GDM1 (cell line): Measurements from ENCODE around the gene RASSF8.

Source experiments
- DNase-seq: peaks from one replicate; lab custom pipeline; 2025; lab: John Stamatoyannopoulos, UW

RASSF8 gene

GRCh38 chr12:25958428-25959070 lies at the start of gene RASSF8:
RASSF8 (plus strand) TSS chr12:25958682; CDS start chr12:26055344, 96,662 bp downstream.
- DNase-seq: peak; percentile 3

- DNase-seq: no peak
Observed at GRCh38 chr12:25914551-25914950, 43.9 kb upstream of the RASSF8 start.

GRCh38 chr12:25924491-25925001 lies 33.9 kb upstream of the RASSF8 start:
- no peak for DNase-seq

GRCh38 chr12:25925064-25925463 lies 33.4 kb upstream of the RASSF8 start:
- DNase-seq: no peak

- DNase-seq: no peak
Observed at GRCh38 chr12:25926536-25926935, 31.9 kb upstream of the RASSF8 start.

- DNase-seq: no peak
Observed at GRCh38 chr12:25929142-25929541, 29.3 kb upstream of the RASSF8 start.

- DNase-seq: no peak
Observed at GRCh38 chr12:25932971-25933370, 25.5 kb upstream of the RASSF8 start.

GRCh38 chr12:25934456-25934855 lies 24.0 kb upstream of the RASSF8 start:
- DNase-seq: no peak

- no peak for DNase-seq
Observed at GRCh38 chr12:25935355-25936144, 22.9 kb upstream of the RASSF8 start.

- DNase-seq: no peak
Observed at GRCh38 chr12:25937096-25937495, 21.4 kb upstream of the RASSF8 start.

GRCh38 chr12:25938581-25938980 lies 19.9 kb upstream of the RASSF8 start:
- DNase-seq: no peak

GRCh38 chr12:25939606-25940005 lies 18.9 kb upstream of the RASSF8 start:
- no peak for DNase-seq

GRCh38 chr12:25940886-25941285 lies 17.6 kb upstream of the RASSF8 start:
- no peak for DNase-seq

- DNase-seq: no peak
Observed at GRCh38 chr12:25942709-25943108, 15.8 kb upstream of the RASSF8 start.

- no peak for DNase-seq
Observed at GRCh38 chr12:25943940-25944339, 14.5 kb upstream of the RASSF8 start.

GRCh38 chr12:25949343-25949742 lies 9.1 kb upstream of the RASSF8 start:
- DNase-seq: no peak

- DNase-seq: no peak
Observed at GRCh38 chr12:25950329-25951115, 8.0 kb upstream of the RASSF8 start.

- no peak for DNase-seq
Observed at GRCh38 chr12:25957793-25958427, 572 bp upstream of the RASSF8 start.

- DNase-seq: no peak
Observed at GRCh38 chr12:25959071-25959961, 834 bp downstream of the RASSF8 start.

- DNase-seq: no peak
Observed at GRCh38 chr12:25960143-25960542, 1.7 kb downstream of the RASSF8 start.

GRCh38 chr12:25960961-25961360 lies 2.5 kb downstream of the RASSF8 start:
- no peak for DNase-seq
